ENCODE measurements around the gene CENPP.
"Not testable (repeated sequence)": the region's sequence is repeated elsewhere in the genome, so short reads cannot be mapped to it uniquely, and the experiment has no call there.

Gene CENPP

DNA sequence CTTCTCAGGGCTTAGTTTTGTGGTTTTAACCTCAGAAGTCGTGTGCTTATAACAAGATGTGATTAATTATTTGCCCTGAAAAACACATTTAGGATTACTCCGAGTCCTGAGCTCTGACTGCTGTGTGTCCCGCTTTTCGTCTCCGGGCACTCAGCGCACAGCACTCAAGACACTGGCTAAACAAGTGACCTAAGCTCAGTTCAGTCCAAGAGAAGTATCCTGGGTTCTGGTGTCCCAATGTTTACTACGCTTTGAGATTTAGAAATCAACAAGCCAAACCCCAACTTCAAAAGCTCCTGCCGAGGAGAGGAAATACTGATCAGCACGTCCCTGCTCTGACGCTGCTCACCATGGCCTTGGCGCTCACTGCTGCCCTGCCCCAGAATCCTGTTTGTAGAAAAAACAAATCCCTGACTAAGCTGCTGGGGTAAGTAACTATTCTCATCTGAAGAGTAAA, 290.9 kb downstream of the CENPP start:
- DNase-seq: no peak
- ATAC-seq: no peak

DNA sequence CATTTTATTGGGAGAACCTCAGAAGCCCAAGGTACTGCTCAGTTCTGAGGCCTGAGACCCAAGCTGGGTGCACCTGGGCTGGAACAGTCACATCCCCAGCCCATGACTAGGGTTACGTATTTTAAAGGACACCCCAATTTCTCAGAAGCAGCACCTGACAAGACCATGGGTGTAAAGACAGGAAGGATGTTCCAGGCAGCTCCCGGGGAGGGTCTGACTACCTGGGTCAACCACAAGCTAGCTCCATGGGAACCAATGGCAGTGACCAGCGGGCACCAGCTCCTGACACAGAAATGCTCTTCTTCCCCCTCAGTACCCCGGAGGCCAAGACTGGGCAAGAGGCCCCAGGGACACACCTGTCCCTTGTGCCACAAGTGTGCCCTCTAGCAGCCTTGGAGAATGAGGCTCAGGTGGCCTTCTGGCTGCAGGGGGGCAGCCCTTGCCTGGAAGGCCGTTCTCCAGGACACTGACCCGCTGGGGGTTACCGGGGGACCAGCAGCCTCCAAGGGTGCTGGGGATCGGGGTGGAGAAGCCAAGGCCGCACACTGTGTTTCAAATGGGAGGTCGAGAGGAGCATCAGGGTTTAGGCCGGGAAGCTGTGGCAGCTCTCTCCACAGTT, 291.6 kb downstream of the CENPP start:
- DNase-seq (no peak), ATAC-seq (no peak)

DNA sequence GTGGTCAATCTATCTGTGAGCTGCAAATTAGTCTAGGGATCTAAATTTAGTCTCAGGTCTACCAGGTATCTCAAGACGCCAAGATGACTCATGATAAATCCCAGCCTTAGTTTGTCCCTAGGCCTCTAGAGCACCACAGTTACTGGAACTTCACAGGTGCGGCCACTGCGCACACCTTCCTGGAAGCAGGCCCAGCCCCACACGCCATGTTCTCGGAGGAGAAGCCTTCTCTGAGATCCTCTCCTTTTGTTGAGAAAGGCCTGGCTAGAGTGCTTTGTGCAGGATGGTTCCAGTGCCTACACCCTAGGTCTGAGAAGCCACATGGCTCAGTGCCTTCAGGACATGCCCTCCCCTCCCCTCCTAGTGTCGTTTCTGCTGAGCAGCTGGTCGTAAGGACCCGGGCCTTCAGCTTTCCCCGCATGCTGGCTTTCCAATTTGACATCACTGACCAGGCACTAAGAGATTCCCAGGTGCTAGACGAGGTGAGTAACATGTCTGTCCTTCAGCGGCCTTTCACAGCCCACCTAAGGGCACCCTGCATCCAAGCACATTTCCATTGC, 292.3 kb downstream of the CENPP start:
- no peak for DNase-seq

DNA sequence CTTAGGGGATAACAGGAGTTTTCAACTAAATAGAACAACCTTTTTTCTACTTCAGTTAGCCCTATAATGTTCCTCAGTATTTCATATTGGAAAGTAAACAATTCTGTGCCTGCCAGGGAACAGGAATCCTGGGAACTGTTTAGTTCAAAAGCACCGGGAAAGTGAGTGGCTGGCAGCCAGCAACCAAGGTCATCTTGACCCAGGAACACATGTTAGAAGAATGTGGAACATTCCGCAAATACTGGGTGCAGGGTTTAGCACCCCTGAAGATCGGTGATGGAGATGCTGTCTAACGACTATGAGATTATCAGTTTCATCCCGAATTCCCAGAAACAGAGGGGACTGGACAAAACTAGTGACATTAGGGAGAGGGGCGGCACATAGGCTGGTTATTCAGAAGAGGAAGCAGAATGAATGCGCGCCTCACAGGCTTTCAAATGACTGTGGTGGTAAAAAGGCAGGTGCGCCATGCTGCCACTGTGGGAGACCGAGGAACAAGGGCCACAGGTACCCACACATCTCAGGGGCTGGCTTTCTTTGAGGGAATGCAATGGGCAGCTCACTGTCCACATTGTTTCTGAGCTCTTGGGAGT, 293.0 kb downstream of the CENPP start:
- DNase-seq (no peak), ATAC-seq (no peak)

More for the DNA sequence above, 292.3 kb downstream of the CENPP start:
- no peak for ATAC-seq

DNA sequence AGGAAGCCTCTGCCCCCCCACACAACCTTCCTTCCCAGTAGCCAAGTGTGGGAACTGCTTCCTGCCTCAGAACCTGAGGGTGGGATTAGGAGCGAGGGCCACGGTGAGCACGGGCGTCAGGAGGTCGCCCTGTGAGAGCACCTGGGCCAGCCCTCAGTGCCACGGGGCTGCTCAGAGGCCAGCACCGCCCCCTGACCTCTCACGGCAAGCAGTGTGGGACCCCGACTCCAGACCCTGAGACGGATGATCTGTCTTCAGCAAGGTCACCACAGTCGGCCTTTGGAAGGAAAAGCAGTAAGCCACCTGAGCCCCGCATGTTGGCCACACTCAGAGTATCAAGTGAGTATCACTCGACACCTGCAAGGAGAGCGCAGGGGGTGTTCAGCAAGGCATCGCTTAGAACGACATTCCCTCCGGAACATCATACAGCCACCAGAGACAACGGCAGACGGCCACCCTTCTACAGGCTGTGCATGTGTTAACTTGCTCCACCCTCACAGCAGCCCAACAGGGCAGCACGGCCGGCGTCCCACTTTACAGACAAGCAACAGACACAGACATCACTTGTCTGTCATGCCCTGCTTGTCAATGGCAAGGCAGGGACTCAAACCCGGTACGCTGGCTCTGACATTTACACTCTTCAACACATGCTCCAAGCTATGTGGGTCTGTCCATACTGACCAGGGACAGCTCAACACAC, 294.0 kb downstream of the CENPP start:
- ATAC-seq: no peak
- DNase-seq: no peak

DNA sequence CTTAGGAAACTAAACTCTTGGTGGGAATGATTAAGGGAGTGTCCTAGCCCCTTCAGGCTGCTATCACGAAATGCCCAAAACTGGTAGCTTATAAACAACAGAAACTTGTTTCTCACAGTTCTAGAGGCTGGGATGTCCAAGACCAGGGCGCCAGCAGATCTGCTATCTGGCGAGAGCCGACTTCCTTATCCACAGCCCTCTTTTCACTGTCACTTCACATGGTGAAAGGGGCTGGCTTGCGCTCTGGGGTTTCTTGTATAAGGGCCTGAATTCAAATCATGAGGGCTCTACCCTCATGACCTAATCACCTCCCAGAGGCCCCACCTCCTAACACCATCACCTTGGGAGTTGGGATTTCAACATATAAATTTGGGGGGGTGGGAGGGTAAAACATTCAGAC, 295.1 kb downstream of the CENPP start:
- no peak for ATAC-seq

DNA sequence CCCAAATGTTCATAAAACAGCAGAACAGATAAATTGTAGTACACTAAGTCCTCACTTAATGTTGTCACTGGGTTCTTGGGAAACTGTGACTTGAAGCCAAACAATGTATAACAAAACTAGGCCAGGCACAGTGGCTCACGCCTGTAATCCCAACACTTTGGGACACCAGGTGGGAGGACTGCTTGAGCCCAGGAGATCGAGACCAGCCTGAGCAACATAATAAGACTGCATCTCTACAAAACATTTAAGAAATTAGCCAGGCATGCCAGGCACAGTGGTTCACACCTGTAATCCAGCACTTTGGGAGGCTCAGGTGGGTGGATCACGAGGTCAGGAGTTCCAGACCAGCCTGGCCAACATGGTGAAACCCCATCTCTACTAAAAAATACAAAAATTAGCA, 298.2 kb downstream of the CENPP start:
- DNase-seq, ATAC-seq: not testable (repeated sequence)

More for the DNA sequence above, 295.1 kb downstream of the CENPP start:
- no peak for DNase-seq

DNA sequence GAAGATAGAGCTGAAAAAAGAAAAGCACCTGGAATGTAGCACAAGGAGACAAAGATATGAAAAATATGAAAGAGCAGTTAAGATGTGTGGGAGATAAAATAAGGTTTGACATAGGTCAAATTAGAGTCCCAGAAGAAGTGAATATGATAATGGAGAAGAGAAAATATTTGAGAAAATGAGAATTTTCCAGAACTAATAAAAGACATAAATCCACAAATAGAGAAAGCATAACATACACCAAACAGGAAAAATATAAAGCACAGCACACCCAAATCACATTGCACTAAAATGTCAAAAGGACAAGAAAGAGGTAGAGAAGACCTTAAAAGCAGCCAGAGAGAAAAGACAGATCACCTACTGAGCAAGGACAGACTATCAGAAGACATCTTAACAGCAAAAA, 300.7 kb downstream of the CENPP start:
- no peak for ATAC-seq
- DNase-seq: no peak

DNA sequence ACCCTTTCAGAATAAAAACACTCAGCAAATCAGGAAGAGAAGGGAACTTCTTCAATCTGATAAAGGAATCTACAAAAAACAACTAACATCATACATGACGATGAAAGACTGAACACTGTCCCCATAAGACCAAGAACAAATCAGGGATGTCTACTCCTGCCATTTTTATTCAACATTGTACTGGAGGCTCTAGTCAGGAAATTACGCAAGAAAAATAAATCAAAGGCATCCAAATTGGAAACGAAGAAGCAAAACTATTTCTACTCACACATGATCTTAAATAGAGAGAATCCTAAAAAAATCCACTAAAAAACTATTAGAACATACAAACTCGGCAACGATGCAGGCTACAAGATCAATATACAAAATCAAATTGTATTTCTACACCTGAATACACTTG, 301.9 kb downstream of the CENPP start:
- no peak for DNase-seq
- ATAC-seq: no peak

DNA sequence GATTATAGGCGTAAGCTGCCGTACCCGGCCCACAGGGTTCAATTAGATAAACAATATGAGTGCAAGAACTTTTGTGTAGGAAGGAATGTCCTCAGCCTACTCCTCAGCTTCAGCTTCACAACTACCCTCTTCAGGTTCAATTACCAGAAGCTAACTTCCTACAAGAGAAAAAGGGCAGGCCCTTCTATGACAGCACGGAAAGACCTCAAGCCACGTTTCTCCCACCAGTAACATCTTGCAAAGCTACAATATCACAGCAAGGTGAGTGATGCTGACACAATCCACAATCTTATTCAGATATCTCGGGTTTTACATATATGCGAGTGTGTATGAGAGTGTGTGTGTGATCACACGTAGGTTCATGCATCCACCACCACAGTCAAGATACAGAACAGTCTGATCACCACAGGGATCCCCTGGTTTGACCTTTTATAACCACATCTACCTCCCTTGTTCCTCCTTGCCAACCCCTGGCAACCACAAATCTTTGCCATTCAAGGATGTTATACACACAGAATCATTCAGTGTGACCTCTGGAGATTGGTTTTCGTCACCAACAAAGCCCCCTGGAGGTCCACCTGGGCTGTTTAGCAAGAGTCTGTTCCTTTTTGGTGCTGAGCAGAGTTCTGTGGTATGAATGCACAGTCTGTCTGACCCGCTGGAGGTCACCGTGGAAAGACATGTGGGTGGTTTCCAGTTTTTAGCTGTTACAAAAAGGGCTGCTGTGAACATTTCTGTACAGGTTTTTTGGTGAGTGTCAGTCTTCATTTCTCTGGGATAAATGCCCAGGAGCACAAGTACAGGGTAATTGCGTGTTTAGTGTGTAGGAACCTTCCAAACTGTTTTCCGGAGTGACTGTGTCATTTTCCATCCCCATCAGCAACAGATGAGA, 305.9 kb downstream of the CENPP start:
- ATAC-seq (peak; percentile 92), DNase-seq (peak; percentile 42)

DNA sequence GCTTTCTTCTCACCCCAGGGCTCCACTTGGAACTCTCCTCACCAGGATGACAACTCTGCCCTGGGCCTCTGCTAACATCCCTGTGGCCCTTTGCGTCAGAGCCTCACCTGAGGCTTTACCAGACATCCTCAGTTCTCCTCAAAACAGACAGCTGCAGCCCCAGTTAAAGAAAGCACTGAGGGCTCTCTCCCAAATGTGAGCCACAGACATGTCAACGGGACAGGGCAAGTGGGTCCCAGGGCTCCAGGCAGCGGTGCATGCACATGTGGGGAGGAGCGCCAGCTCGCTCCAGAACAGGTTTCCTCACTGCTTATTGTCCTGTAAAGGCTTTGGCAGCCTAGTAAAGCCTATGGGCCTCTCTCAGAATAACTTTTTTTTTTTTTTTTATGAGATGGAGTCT, 306.9 kb downstream of the CENPP start:
- no peak for DNase-seq
- ATAC-seq: no peak

DNA sequence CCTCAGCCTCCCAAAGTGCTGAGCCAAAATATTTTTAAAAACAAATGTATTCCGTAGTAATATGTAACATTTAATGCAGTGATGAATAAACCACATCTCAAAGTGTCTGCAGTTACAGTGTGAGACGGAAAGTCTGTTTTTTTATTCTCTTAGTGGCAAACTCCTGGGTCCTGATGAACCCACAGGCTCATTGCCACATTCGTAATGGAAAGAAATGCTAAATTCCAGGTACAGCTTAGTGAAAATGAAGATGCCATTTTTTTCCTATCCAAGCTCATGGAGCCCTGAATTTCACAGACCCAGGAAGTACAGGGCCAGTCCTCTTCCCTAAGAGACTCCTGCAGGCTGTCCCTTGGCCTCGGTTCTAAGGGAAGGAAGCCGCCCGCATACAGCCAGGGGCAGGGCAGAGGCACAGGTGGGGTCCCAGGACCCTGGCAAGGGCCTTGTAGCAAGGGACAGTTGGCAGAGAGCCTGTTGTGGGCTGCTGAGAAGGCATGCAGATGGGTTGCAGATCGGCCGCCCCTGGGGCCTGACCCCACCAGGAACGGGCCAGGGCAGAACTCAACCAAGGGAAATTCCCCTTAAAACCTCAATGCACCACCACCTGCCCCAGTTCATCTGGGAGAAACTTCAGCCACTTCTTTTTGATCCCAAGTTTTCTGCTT, 308.0 kb downstream of the CENPP start:
- ATAC-seq: no peak
- no peak for DNase-seq

DNA sequence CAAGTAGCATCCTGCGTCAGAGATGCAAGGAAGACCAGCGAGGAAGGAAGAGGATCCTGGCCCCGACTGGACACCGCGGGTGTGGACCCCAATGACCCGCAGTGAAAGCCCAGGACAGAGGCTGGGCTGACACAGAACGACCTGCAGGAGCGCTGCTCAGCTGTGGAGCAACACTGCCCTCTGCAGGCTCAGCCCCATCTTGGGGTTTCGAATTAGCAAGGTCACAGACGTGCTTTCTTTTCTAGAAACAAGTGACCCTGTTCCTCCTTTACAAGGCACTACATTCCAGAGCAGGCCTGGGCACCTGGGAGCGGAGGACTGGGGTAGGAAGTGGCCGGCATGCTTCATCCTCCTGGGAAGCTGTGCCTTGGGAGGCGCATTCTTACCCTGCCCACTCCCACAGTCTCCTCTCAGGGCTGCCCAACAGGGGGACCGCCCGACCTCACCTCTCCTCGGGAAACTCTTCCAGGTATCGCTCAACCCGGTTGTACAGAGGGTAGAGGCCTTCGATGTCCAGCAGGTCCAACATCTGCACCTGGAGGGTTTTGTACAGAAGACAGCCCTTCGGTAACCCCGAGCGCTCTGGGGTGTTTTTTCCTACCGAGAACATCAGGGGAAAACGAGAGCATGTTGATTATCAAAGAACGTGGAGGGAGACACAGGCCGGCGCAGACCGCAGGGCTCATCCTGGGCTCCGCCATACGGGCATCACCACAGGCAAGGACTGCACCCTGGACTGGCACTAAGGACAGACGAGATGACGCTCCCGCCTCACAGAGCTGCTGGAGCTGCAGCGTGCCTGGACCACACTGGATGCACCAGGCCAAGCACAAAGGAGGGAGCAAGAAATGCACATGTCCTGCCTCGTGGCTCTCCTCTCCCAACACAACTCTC, 309.2 kb downstream of the CENPP start:
- DNase-seq: peak; percentile 77
- ATAC-seq: no peak

DNA sequence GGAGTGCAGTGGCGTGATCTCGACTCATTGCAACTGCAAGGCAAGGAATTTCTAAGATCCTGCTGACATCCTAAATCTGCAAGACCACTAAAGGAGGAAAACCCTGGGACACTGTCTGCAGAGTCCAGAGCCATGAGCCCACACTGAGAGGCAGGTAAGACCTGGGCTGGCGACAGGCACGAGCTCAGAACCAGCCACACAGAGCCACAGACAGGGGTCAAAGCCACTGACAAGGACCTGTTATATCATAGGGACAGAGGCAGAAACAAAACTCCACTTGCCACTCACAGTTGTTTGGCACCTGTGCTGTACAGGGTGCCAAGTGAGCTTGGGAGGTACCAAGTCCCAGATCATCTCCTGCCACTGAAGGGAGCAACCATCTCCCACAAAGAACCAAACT, 310.0 kb downstream of the CENPP start:
- no peak for ATAC-seq
- no peak for DNase-seq

DNA sequence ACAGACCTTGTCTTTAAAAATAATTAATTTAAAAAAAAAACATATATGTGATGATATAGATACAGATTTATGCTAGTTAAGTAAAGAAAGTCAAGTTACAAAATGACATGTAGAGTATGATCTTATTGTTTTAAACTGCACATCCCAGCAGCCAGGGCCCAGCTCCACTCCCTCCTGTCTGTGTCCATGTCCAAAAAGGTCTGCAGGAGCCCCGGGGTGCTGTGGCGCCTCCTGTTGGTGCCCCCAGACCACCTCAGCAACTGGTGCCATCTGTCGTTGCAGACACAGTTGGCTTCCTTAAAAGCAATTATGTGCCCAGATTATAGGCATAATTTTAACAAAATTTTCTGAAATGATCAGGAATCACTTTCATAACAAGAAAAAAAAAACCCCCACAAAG, 310.9 kb downstream of the CENPP start:
- DNase-seq (no peak), ATAC-seq (no peak)

DNA sequence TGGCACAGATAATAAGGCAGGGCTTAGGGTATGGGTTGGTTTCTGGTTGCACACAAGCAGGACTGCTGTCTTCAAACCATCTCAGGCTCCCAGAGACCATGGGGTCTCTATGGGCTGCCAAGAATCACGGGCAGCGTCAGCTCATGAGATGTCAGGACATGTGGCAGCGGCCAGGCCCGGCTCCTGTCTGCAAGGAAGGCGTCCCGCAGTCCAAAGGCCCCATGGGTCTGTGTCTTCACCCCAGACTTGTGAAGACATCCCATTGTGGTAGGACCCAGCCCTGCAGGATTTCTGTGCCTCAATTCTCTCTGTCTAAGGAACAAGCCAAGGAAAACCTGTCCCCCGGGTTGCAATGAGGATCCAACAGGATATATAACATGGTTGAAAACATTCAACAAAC, 311.6 kb downstream of the CENPP start:
- DNase-seq (no peak), ATAC-seq (no peak)

DNA sequence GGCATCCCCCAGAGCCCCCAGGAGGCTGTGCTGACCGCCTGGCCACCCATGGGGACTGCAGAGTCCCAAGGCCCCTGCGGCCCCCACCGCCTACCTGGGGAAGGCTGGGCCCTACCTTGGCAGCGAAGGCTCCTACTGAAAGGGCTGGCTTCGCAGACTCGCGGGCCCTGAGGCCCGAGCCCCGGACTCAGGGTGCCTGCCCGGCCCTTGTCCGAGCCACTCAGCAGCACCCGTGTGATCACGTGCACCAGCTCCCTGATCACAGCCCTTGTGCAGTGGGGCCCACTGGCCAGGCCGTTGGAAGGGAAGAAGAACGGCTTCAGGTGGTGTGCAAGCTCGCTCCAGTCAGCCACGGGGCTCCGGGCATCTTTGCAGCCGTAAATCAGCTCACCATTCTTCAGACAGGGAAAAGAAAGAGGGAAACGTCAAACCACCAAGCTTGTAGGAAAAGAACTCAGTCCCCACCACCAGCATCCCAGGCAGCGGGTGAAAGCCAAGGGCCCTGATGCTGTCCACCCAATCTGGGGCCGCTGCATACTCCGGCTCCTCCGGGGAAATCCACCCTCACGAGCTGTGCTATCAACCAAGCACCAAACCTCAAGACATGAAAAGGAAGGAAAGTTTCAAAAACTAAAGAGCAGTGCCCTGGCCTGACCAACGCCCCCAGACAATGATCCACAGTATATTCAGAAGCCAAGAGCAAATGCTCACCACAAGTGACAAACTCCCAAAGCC, 312.3 kb downstream of the CENPP start:
- no peak for DNase-seq
- ATAC-seq: no peak

DNA sequence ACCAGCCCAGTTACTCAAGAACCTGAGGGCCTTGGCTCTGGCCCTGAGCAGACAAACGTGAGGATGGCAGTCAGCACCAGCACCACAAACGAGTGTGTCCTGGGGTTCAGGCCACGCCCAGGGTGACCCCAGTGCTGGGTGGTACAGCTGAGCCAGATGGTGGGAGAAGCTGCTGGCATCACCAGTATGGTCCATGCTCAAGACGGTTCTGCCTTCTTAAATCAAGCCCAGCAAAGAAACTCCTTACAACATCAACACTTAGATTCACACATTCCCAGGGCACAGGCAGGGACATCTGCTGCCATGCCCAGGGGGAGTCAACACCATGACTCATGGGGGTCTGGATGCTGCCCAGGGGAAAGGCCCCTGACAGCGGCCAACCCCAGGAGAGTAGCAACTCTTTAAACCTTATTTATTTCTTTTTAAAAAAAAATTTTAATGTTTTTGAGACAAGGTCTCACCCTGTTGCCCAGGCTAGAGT, 312.9 kb downstream of the CENPP start:
- ATAC-seq: no peak
- no peak for DNase-seq

DNA sequence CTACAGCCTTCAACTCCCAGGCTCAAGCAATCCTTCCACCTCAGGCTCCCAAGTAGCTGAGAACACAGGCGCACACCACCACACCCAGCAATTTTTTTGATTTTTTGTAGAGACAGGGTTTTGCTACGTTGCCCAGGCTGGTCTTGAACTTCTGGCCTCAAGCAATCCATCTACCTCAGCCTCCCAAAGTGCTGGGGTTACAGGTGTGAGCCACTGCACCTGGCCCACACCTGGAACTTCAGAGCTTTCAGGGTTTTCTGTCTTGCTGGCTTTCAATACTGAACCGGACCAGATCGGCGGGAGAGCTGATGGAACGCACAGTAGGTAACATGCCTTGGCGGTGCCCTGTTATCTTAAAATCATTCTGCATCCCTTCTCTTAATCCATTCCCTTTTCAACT, 313.4 kb downstream of the CENPP start:
- DNase-seq (no peak), ATAC-seq (no peak)

DNA sequence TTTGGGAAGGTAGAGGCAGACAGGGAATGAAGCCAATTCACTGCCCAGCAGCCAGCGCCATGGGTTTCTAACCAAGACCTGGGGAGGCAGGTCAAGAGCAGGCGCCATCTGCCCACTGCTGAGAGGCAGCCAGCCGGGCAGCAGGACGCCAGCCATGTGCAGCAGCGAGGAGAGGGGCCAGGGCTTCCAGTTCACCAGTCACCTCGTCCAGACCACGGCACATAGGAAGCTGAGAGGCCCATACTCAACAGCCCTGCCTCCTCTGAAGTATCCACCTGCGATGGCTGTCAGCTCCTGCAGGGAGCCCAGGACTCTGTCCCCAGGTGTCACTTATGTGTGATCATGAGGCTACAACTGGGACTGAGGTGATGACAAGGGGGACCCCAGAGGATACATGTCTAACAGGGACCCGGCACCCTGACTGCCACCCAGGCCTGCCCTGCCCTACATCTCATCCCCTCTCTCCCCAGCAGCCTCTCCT, 314.1 kb downstream of the CENPP start:
- ATAC-seq (no peak), DNase-seq (no peak)
